Choroid plexus epithelial cell (primary cell): ENCODE measurements around the gene SPON2.
A peak's percentile ranks its signal among the peaks of the same experiment; 100 is the strongest.

Experiments
- DNase-seq: peaks from one replicate; pipeline ENCODE4 v3.0.0-alpha.2; 2010; ENCODE audit warnings: low read depth
- H3K4me3 ChIP-seq: 2 replicates; pipeline ENCODE4 v1.5.1; 2011; ENCODE audit warnings: low read depth, mild to moderate bottlenecking, control low read depth, low read length, moderate library complexity
- CTCF ChIP-seq: conservative IDR thresholded peaks from 2 replicates; pipeline ENCODE4 v1.5.1; 2011; ENCODE audit warnings: low read depth, mild to moderate bottlenecking, control low read depth, inconsistent platforms, low read length, moderate library complexity

SPON2 gene

GRCh38 chr4:1204828-1205585, 32.6 kb upstream of the SPON2 start:
- TF ChIP-seq CTCF = no peak
- no peak overlapping the region for H3K4me3 ChIP-seq
- DNase-seq = no peak

DNA sequence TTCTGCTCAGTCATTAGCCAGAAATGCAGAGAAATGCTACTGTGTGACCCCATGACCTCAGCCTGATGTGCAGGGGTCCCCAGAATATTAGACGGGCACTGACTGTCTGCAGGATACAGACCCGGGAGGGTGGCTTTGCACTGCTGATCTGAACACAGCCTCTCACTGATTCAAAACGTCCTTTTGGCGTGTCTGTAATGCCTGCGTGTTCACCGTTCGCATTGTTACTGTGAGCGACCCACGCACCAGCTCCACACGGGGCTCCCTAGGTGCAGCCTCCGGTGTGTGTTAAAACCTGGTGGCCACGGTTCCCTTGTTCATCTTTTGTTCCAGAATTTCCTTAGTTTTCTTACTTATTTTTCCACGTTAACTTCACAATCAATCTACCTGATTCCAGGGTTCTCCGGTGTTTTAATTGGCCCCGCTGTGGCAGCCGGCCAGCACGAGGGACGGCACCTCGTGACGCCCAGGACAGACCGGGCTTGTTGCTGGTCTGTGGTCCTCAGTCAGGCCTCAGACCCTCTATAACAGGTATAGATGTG, 32.0 kb upstream of the SPON2 start:
- DNase-seq = no peak
- H3K4me3 ChIP-seq = no peak overlapping the region
- TF ChIP-seq CTCF = no peak

DNA sequence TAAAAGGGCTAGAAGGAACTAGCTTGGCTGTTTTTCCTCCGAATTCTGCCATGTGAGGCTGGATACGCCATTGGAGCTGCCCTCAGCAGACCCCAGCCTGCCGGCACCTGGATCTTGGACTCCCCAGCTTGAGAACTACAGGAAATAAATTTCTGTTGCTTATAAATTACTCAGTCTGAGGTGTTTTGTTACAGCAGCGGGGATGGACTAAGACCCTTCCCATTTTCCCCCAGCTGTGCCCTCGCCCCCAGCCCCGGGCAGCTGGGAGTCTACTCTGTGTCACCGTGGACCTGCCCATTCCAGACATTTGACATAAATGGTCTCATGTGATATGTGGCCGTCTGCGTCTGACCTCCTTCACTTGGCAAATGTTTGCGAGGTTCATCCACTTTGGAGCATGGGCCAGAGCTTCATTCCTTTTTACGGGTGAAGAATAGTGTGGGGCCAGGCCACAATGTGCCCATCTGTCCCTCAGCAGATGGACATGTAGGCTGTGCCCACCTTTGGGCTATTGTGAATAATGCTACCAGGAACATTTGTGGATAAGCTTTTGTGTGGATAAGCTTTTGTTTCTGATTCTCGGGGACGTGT, 30.7 kb upstream of the SPON2 start:
- DNase-seq = no peak
- no peak overlapping the region for H3K4me3 ChIP-seq
- TF ChIP-seq CTCF = no peak

GRCh38 chr4:1202526-1203011, 30.2 kb upstream of the SPON2 start:
- DNase-seq = no peak
- no peak overlapping the region for H3K4me3 ChIP-seq
- no peak for TF ChIP-seq CTCF

DNA sequence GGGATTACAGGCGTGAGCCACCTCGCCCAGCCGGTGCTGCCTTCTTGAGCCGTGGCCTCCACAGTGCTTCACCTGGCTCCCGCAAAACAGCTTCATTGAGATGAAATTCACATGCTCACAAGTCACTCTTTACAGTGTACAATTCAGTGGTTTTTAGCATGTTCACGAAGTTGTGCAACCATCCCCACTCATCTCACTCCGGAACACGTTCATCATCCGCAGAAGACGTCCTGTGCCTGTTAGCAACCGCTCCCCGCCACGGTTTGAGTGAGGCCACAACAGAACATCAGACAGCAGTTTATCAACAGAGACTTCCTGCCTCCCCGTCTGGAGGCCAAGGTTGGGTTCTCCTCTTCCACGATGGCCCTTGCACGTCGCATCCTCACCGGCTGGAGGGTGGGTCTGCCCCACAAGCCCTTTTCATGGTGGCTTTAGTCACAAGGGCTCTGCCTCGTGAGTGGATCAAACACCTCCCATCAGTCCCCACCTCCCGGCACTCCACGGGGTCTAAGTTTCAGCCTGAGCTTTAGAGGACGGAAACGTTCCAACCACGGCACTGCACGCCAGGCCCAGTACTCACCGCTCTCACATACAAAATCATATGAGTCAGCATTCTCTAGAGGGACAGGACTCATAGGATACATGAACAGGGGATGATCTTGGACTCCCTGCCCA, 29.6 kb upstream of the SPON2 start:
- peak; percentile 93 for DNase-seq
- no peak for TF ChIP-seq CTCF
- H3K4me3 ChIP-seq = no peak overlapping the region

DNA sequence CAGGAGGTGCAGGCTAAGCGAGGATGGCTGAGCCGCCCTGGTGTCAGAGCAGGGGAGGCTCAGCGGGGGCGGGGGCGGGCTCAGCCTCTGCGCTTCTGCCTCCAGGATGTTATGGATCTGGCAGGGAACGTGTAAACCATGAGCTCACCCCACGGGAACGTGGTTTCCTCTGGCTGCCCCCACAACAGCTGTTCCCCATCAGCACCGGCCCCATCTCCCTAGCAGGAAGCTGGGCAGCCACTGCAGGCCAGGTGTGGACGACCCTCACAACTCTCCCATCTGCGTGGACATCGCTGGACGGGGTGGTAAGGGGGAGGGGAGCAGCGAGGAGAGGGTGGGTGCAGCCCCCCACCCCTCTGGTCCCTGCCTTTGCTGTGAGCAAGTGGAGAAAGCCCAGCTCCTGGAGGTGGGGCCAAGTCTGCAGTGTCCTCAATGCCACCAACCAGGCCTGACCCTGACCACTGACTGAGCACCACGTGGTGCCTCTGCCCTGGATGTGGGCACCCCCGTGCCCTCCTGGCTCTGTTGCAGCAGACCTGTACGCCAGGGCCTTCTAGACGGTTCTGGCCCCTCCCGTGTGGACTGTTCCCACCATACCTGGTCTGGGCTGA, 28.1 kb upstream of the SPON2 start:
- DNase-seq = peak; percentile 91
- H3K4me3 ChIP-seq = peak overlapping the region; percentile 39
- no peak for TF ChIP-seq CTCF
